ENCODE data around the gene MARF1.
"Not testable (repeated sequence)": the region's sequence is repeated elsewhere in the genome, so short reads cannot be mapped to it uniquely, and the experiment has no call there.

The MARF1 gene

GRCh38 chr16:15618392-15618791 is 24.6 kb downstream of the MARF1 start:
- DNase-seq (ENCODE audit: low read depth): no peak

GRCh38 chr16:15617901-15618300 is 25.1 kb downstream of the MARF1 start:
- DNase-seq (ENCODE audit: low read depth): no peak

- no peak for DNase-seq (ENCODE audit: low read depth)
Measured at GRCh38 chr16:15616475-15617165, 26.3 kb downstream of the MARF1 start.

GRCh38 chr16:15616012-15616411 is 26.9 kb downstream of the MARF1 start:
- no peak for DNase-seq (ENCODE audit: low read depth)

- DNase-seq (ENCODE audit: low read depth): no peak
Measured at GRCh38 chr16:15613676-15614075, 29.3 kb downstream of the MARF1 start.

- DNase-seq (ENCODE audit: low read depth): no peak
Measured at GRCh38 chr16:15611610-15612009, 31.3 kb downstream of the MARF1 start.

- DNase-seq (ENCODE audit: low read depth): no peak
Measured at GRCh38 chr16:15610369-15610871, 32.5 kb downstream of the MARF1 start.

GRCh38 chr16:15609286-15609649 is 33.7 kb downstream of the MARF1 start:
- no peak for DNase-seq (ENCODE audit: low read depth)

- no peak for DNase-seq (ENCODE audit: low read depth)
Measured at GRCh38 chr16:15608398-15609285, 34.3 kb downstream of the MARF1 start.

- no peak for DNase-seq (ENCODE audit: low read depth)
Measured at GRCh38 chr16:15607700-15608396, 35.1 kb downstream of the MARF1 start.

GRCh38 chr16:15607221-15607699 is 35.7 kb downstream of the MARF1 start:
- not testable (repeated sequence) for DNase-seq (ENCODE audit: low read depth)

GRCh38 chr16:15606518-15607220 is 36.3 kb downstream of the MARF1 start:
- no peak for DNase-seq (ENCODE audit: low read depth)

- no peak for DNase-seq (ENCODE audit: low read depth)
Measured at GRCh38 chr16:15605839-15606517, 37.0 kb downstream of the MARF1 start.

GRCh38 chr16:15604460-15605440 is 38.2 kb downstream of the MARF1 start:
- DNase-seq (ENCODE audit: low read depth): no peak

- DNase-seq (ENCODE audit: low read depth): no peak
Measured at GRCh38 chr16:15602285-15603044, 40.5 kb downstream of the MARF1 start.

GRCh38 chr16:15601212-15601879 is 41.6 kb downstream of the MARF1 start:
- DNase-seq (ENCODE audit: low read depth): no peak

- DNase-seq (ENCODE audit: low read depth): no peak
Measured at GRCh38 chr16:15599303-15600070, 43.5 kb downstream of the MARF1 start.

GRCh38 chr16:15598648-15599190 is 44.2 kb downstream of the MARF1 start:
- no peak for DNase-seq (ENCODE audit: low read depth)

Measured in CMK (cell line).